ENCODE data around the gene CLSTN3. TPM values are rescaled to one million over a fixed set of nuclear protein-coding genes. Genes with fewer than 3 reads are reported as not detected.
A peak's percentile ranks its signal among the peaks of the same experiment; 100 is the strongest.

The CLSTN3 gene
- total and polyA plus RNA-seq, 2 donors = 16.5 to 25.3 TPM

GRCh38 chr12:7139200-7139599 lies 9.0 kb downstream of the CLSTN3 start:
- 68% methylated on average over 2 of the region's 2 CpGs for WGBS
- Histone ChIP-seq H3K27ac (ENCODE audit: low read depth in 1 of 2, low read length in 1 of 2) (no peak overlapping the region), H3K4me1 (ENCODE audit: control insufficient read depth in 2 of 2, insufficient read depth in 2 of 2, low read length in 2 of 2) (no peaks in the 10 kb centered on the region), H3K27me3 (ENCODE audit: control insufficient read depth in 2 of 2, insufficient read depth in 1 of 2, low read length in 1 of 2) (no peaks in the 10 kb centered on the region), H3K9me3 (ENCODE audit: control insufficient read depth in 2 of 2, insufficient read depth in 1 of 2, low read length in 1 of 2) (no peaks in the 10 kb centered on the region), H3K36me3 (ENCODE audit: control insufficient read depth in 2 of 2, insufficient read depth in 2 of 2, low read length in 1 of 2) (peaks cover 34 to 51% of the 10 kb centered on the region in 2 donors), H3K4me3 (ENCODE audit: low read length in 2 of 2) (no peak overlapping the region)
- DNase-seq (ENCODE audit: low read depth in 6 of 9, low spot score in 9 of 9) = no peak

DNA sequence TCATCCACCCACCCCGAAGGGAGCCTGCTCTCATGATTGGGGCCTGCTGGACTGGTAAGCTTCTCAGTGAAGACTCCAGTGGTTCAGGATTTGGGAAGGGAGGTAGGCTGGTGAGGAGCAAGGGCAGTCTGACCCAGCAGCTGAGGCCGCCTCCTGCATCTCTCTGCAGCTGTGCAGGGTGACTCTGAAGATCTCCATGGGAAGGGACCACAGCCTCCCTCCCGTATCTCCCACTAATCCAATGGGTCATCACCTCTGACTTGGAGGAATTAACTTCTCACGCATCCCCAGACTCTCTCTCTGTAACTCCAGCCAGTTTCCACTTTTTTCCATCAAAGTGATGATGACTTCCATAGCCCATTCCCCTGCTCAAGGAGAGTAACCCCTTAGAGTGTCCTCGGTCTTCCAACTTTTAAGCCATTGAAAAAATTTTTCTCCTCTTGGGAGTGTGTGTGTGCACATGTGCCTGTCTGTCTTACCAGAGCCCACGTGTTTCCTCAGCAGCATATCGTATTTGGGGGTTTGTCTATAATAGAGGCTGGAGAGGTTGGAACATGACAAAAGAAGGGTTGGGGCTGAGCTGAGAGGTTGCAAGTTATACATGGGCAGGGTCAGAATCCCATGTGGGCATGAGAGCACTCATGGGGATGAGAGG lies 11.3 kb downstream of the CLSTN3 start:
- Histone ChIP-seq H3K36me3 (ENCODE audit: control insufficient read depth in 2 of 2, insufficient read depth in 2 of 2, low read length in 1 of 2) (peaks cover 16 to 36% of the 10 kb centered on the region in 2 donors), H3K4me3 (ENCODE audit: low read length in 2 of 2) (no peak overlapping the region)

GRCh38 chr12:7142056-7142644 lies 12.0 kb downstream of the CLSTN3 start:
- Histone ChIP-seq H3K36me3 (ENCODE audit: control insufficient read depth in 2 of 2, insufficient read depth in 2 of 2, low read length in 1 of 2) (peaks cover 11 to 32% of the 10 kb centered on the region in 2 donors), H3K4me3 (ENCODE audit: low read length in 2 of 2) (no peak overlapping the region), H3K9me3 (ENCODE audit: control insufficient read depth in 2 of 2, insufficient read depth in 1 of 2, low read length in 1 of 2) (no peaks in the 10 kb centered on the region), H3K4me1 (ENCODE audit: control insufficient read depth in 2 of 2, insufficient read depth in 2 of 2, low read length in 2 of 2) (no peaks in the 10 kb centered on the region), H3K27me3 (ENCODE audit: control insufficient read depth in 2 of 2, insufficient read depth in 1 of 2, low read length in 1 of 2) (no peaks in the 10 kb centered on the region), H3K27ac (ENCODE audit: low read depth in 1 of 2, low read length in 1 of 2) (no peak overlapping the region)
- DNase-seq (ENCODE audit: low read depth in 6 of 9, low spot score in 9 of 9) = peak in 6 of 9 donors; percentile 44 to 76 (median 60)
- 96% methylated on average over 5 of the region's 5 CpGs for WGBS

More for the DNA sequence above, 11.3 kb downstream of the CLSTN3 start:
- Histone ChIP-seq H3K9me3 (ENCODE audit: control insufficient read depth in 2 of 2, insufficient read depth in 1 of 2, low read length in 1 of 2) (no peaks in the 10 kb centered on the region), H3K4me1 (ENCODE audit: control insufficient read depth in 2 of 2, insufficient read depth in 2 of 2, low read length in 2 of 2) (no peaks in the 10 kb centered on the region), H3K27me3 (ENCODE audit: control insufficient read depth in 2 of 2, insufficient read depth in 1 of 2, low read length in 1 of 2) (no peaks in the 10 kb centered on the region), H3K27ac (ENCODE audit: low read depth in 1 of 2, low read length in 1 of 2) (no peak overlapping the region)
- WGBS = 90% methylated on average over 7 of the region's 7 CpGs
- no peak for DNase-seq (ENCODE audit: low read depth in 6 of 9, low spot score in 9 of 9)

GRCh38 chr12:7142809-7143465 lies 12.8 kb downstream of the CLSTN3 start:
- H3K9me3 ChIP-seq (ENCODE audit: control insufficient read depth in 2 of 2, insufficient read depth in 1 of 2, low read length in 1 of 2) = no peaks in the 10 kb centered on the region
- H3K4me1 ChIP-seq (ENCODE audit: control insufficient read depth in 2 of 2, insufficient read depth in 2 of 2, low read length in 2 of 2) = no peaks in the 10 kb centered on the region
- WGBS = 98% methylated on average over 18 of the region's 18 CpGs
- H3K27me3 ChIP-seq (ENCODE audit: control insufficient read depth in 2 of 2, insufficient read depth in 1 of 2, low read length in 1 of 2) = no peaks in the 10 kb centered on the region
- H3K27ac ChIP-seq (ENCODE audit: low read depth in 1 of 2, low read length in 1 of 2) = no peak overlapping the region
- H3K36me3 ChIP-seq (ENCODE audit: control insufficient read depth in 2 of 2, insufficient read depth in 2 of 2, low read length in 1 of 2) = peaks cover 6 to 25% of the 10 kb centered on the region in 2 donors
- no peak for DNase-seq (ENCODE audit: low read depth in 6 of 9, low spot score in 9 of 9)
- H3K4me3 ChIP-seq (ENCODE audit: low read length in 2 of 2) = no peak overlapping the region

GRCh38 chr12:7143564-7143963 lies 13.4 kb downstream of the CLSTN3 start:
- H3K9me3 ChIP-seq (ENCODE audit: control insufficient read depth in 2 of 2, insufficient read depth in 1 of 2, low read length in 1 of 2) = no peaks in the 10 kb centered on the region
- H3K27me3 ChIP-seq (ENCODE audit: control insufficient read depth in 2 of 2, insufficient read depth in 1 of 2, low read length in 1 of 2) = no peaks in the 10 kb centered on the region
- peaks cover 8 to 28% of the 10 kb centered on the region in 2 donors for H3K36me3 ChIP-seq (ENCODE audit: control insufficient read depth in 2 of 2, insufficient read depth in 2 of 2, low read length in 1 of 2)
- no peak for DNase-seq (ENCODE audit: low read depth in 6 of 9, low spot score in 9 of 9)
- no peaks in the 10 kb centered on the region for H3K4me1 ChIP-seq (ENCODE audit: control insufficient read depth in 2 of 2, insufficient read depth in 2 of 2, low read length in 2 of 2)
- no peak overlapping the region for H3K4me3 ChIP-seq (ENCODE audit: low read length in 2 of 2)
- 98% methylated on average over 7 of the region's 7 CpGs for whole genome bisulfite sequencing
- no peak overlapping the region for H3K27ac ChIP-seq (ENCODE audit: low read depth in 1 of 2, low read length in 1 of 2)

GRCh38 chr12:7144414-7145120 lies 14.4 kb downstream of the CLSTN3 start:
- peak in 2 of 9 donors; percentile 33 to 58 for DNase-seq (ENCODE audit: low read depth in 6 of 9, low spot score in 9 of 9)
- no peak overlapping the region for H3K27ac ChIP-seq (ENCODE audit: low read depth in 1 of 2, low read length in 1 of 2)
- H3K9me3 ChIP-seq (ENCODE audit: control insufficient read depth in 2 of 2, insufficient read depth in 1 of 2, low read length in 1 of 2) = no peaks in the 10 kb centered on the region
- H3K36me3 ChIP-seq (ENCODE audit: control insufficient read depth in 2 of 2, insufficient read depth in 2 of 2, low read length in 1 of 2) = peaks cover 18 to 38% of the 10 kb centered on the region in 2 donors
- WGBS = 75% methylated on average over 11 of the region's 11 CpGs
- H3K4me3 ChIP-seq (ENCODE audit: low read length in 2 of 2) = no peak overlapping the region
- no peaks in the 10 kb centered on the region for H3K27me3 ChIP-seq (ENCODE audit: control insufficient read depth in 2 of 2, insufficient read depth in 1 of 2, low read length in 1 of 2)
- H3K4me1 ChIP-seq (ENCODE audit: control insufficient read depth in 2 of 2, insufficient read depth in 2 of 2, low read length in 2 of 2) = no peaks in the 10 kb centered on the region

DNA sequence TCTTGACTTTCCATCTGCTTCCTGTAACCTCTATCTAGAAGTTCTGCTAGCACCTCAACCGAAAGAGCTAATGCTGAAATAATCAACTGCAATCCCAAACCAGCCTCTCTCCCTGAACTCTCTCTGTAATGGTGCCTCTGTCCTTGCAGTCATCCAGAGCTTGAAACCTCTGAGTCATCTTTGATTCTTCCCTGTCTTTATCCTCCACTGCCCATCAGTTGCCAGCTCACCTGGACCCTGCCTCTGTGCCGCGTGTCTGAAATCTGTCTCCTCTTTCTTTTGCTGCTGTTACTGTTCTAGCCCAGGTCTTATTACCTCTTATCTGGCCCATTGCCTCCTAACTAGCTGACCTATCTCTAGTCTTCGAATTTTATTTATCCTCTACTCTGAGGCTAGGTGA lies 15.5 kb downstream of the CLSTN3 start:
- Histone ChIP-seq H3K27ac (ENCODE audit: low read depth in 1 of 2, low read length in 1 of 2) (no peak overlapping the region), H3K4me3 (ENCODE audit: low read length in 2 of 2) (no peak overlapping the region), H3K9me3 (ENCODE audit: control insufficient read depth in 2 of 2, insufficient read depth in 1 of 2, low read length in 1 of 2) (no peaks in the 10 kb centered on the region), H3K36me3 (ENCODE audit: control insufficient read depth in 2 of 2, insufficient read depth in 2 of 2, low read length in 1 of 2) (peaks cover 26 to 43% of the 10 kb centered on the region in 2 donors), H3K27me3 (ENCODE audit: control insufficient read depth in 2 of 2, insufficient read depth in 1 of 2, low read length in 1 of 2) (no peaks in the 10 kb centered on the region), H3K4me1 (ENCODE audit: control insufficient read depth in 2 of 2, insufficient read depth in 2 of 2, low read length in 2 of 2) (no peaks in the 10 kb centered on the region)
- no peak for DNase-seq (ENCODE audit: low read depth in 6 of 9, low spot score in 9 of 9)
- WGBS = 85% methylated on average over 4 of the region's 4 CpGs

DNA sequence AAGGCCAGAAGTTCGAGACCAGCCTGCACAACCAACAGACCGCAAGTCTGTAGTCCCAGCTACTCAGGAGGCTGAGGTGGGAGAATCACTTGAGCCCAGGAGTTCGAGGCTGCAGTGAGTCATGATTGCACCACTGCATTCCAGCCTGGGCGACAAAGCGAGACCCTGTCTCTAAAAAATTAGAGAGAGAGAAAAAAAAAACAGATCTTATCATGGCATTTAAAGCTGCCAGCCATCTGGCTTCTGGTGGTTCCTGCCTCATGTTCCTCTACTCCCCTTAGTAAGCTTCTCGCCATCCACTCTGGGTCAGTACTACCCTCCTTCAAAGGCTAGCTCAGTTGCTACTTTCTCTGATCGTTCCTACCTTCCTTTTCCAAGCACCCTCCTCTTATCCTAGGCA lies 16.1 kb downstream of the CLSTN3 start:
- WGBS = 96% methylated on average over 7 of the region's 7 CpGs
- Histone ChIP-seq H3K9me3 (ENCODE audit: control insufficient read depth in 2 of 2, insufficient read depth in 1 of 2, low read length in 1 of 2) (no peaks in the 10 kb centered on the region), H3K4me3 (ENCODE audit: low read length in 2 of 2) (no peak overlapping the region), H3K4me1 (ENCODE audit: control insufficient read depth in 2 of 2, insufficient read depth in 2 of 2, low read length in 2 of 2) (no peaks in the 10 kb centered on the region), H3K27ac (ENCODE audit: low read depth in 1 of 2, low read length in 1 of 2) (no peak overlapping the region), H3K27me3 (ENCODE audit: control insufficient read depth in 2 of 2, insufficient read depth in 1 of 2, low read length in 1 of 2) (no peaks in the 10 kb centered on the region), H3K36me3 (ENCODE audit: control insufficient read depth in 2 of 2, insufficient read depth in 2 of 2, low read length in 1 of 2) (peaks cover 29 to 47% of the 10 kb centered on the region in 2 donors)
- DNase-seq (ENCODE audit: low read depth in 6 of 9, low spot score in 9 of 9) = no peak

- Histone ChIP-seq H3K27ac (ENCODE audit: low read depth in 1 of 2, low read length in 1 of 2) (no peak overlapping the region), H3K4me1 (ENCODE audit: control insufficient read depth in 2 of 2, insufficient read depth in 2 of 2, low read length in 2 of 2) (no peaks in the 10 kb centered on the region), H3K9me3 (ENCODE audit: control insufficient read depth in 2 of 2, insufficient read depth in 1 of 2, low read length in 1 of 2) (no peaks in the 10 kb centered on the region), H3K27me3 (ENCODE audit: control insufficient read depth in 2 of 2, insufficient read depth in 1 of 2, low read length in 1 of 2) (no peaks in the 10 kb centered on the region), H3K36me3 (ENCODE audit: control insufficient read depth in 2 of 2, insufficient read depth in 2 of 2, low read length in 1 of 2) (peaks cover 29 to 45% of the 10 kb centered on the region in 2 donors), H3K4me3 (ENCODE audit: low read length in 2 of 2) (no peak overlapping the region)
- WGBS = 97% methylated on average over 7 of the region's 7 CpGs
- DNase-seq (ENCODE audit: low read depth in 6 of 9, low spot score in 9 of 9) = no peak
These were observed 16.7 kb downstream of the CLSTN3 start for GRCh38 chr12:7146906-7147305.
